GM21360 (cell line): Measurements from ENCODE around the gene KPTN.

ENCODE experiments used
- ATAC-seq: cut with Tn5 transposase; IDR thresholded peaks from one replicate; pipeline ENCODE4 v1.9.1; 2021; ENCODE audit warnings: mild to moderate bottlenecking, moderate library complexity; ENCODE audit not compliant: unreplicated experiment

The KPTN gene

GRCh38 chr19:47436712-47437401 lies 47.2 kb downstream of the KPTN start:
- no peak for ATAC-seq

GRCh38 chr19:47435883-47436417 lies 48.1 kb downstream of the KPTN start:
- ATAC-seq: no peak

GRCh38 chr19:47435196-47435595 lies 48.8 kb downstream of the KPTN start:
- ATAC-seq: no peak

GRCh38 chr19:47434088-47434487 lies 49.9 kb downstream of the KPTN start:
- ATAC-seq: no peak

- ATAC-seq: no peak
These were observed 50.9 kb downstream of the KPTN start for GRCh38 chr19:47433121-47433520.

- no peak for ATAC-seq
These were observed 51.5 kb downstream of the KPTN start for GRCh38 chr19:47432499-47432898.

- ATAC-seq: no peak
These were observed 51.9 kb downstream of the KPTN start for GRCh38 chr19:47432091-47432490.

- ATAC-seq: no peak
These were observed 53.8 kb downstream of the KPTN start for GRCh38 chr19:47430041-47430802.

- ATAC-seq: no peak
These were observed 54.8 kb downstream of the KPTN start for GRCh38 chr19:47429140-47429793.

GRCh38 chr19:47428177-47428894 lies 55.7 kb downstream of the KPTN start:
- ATAC-seq: no peak

GRCh38 chr19:47427241-47428176 lies 56.5 kb downstream of the KPTN start:
- ATAC-seq: no peak
